Measurements from ENCODE around the gene FBXO34.
"Not testable (repeated sequence)": the region's sequence is repeated elsewhere in the genome, so short reads cannot be mapped to it uniquely, and the experiment has no call there.

Gene FBXO34

DNA sequence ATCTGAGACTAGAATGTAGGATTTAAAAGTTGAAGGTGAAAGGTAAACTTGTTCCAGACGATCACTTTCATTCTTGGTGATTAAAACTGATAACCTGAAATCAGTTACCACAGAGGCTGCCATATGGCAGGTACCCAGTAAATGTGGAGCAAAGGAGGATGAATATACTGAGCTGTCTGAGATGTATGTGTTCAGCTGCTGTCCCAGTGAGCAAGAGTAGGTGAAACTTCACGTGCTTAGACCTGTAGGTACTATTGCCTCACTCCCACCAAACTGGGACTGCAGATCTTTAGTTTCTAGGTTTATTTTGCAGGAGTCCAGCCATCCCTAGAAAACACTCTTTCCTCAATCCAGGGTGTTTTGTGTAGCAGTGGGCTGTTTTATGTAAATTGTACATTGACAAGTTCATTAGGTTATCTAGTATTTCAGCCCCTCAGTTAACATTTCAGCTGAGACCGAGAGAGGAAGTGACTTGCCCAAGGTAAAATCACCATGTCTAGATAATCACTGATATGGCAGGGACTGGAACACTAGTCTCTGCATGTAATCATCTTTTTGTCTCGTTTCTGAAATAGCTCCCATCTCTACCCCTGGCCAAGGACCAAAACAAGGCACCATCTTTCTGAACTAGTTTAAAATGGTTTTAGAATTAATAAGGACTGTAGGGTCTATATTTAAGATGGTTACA, 77.7 kb downstream of the FBXO34 start:
- no peak for DNase-seq (ENCODE audit: low read depth)

GRCh38 chr14:55349565-55349964, 78.3 kb downstream of the FBXO34 start:
- no peak for DNase-seq (ENCODE audit: low read depth)

GRCh38 chr14:55350461-55350860, 79.2 kb downstream of the FBXO34 start:
- no peak for DNase-seq (ENCODE audit: low read depth)

- DNase-seq (ENCODE audit: low read depth) = no peak
These were observed 79.9 kb downstream of the FBXO34 start for GRCh38 chr14:55351111-55351510.

- no peak for DNase-seq (ENCODE audit: low read depth)
These were observed 81.0 kb downstream of the FBXO34 start for GRCh38 chr14:55352201-55352600.

DNA sequence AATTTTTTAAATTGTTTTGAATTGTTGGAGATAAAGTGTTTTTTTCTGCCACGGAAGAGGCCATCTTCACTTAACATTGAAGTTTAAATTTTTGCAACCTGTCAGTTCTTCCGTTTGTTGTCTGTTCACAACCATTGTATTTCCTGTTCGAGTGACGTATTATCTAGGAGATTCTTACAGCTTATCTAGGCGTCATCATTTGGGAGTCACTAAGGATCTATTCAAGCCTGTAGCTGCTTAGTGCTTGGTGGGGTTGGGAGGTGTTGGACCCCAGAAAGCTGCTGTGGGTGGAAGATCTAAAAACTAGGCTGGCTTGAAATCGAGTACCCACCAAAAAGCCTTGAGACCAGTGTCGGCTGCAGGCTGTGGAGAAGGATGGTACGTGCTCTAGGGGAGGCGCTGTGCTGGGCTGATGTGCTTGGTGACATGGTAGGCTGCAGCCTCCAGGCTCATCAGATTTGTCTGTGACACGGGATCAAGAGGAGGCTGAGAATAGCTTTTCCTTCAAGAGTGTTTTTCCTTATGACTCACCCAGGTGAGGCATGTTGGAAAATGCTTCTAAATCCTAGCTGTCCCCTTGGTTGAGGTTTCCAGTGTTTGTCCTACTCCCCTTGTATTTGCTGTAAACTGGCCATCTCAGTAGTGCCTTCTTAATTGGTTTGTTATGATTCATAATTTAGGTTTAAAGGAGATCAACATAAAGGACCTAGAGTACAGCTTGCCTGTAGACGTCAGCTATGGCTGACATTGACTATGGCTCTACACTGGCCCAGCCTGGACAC, 82.7 kb downstream of the FBXO34 start:
- DNase-seq (ENCODE audit: low read depth) = no peak

- peak; percentile 47 for DNase-seq (ENCODE audit: low read depth)
These were observed 83.3 kb downstream of the FBXO34 start for GRCh38 chr14:55354500-55354899.

DNA sequence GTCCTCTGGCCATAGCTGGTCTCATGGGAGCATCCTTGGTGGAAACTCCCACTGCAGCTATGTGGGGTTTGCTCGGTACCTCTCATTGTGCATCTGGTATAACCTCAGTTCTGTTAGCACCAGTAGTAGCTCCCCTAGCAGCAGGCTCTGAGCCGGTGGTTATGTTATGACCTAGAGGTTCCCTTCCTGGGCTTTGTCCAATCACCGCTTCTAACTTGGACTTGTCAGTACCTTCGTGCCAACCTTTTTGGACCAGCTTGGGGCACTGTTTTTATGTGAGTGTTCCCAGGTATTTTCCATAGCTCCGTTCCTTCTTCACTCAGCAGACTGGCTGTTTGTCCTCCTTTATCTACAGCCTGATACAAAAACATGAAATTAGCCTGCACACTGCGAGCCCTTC, 84.7 kb downstream of the FBXO34 start:
- no peak for DNase-seq (ENCODE audit: low read depth)

DNA sequence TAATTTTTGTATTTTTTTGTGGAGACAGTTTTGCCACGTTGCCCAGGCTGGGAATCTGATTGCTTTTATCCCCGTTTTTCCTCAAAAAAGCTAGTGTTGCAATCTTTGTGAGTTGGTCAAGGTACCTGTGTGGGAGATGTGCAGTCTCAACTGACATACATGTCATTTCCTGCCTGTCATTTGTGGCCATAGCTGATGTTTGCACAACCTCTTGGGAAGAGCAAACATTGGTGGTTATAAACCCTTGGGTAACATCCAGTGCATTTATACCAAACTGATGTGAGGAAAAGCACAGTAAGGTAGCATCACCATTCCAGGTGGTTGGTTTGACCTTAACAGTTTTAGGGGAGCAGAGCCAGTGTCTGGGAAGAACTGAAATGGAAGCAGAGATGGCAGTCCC, 85.7 kb downstream of the FBXO34 start:
- DNase-seq (ENCODE audit: low read depth) = no peak

DNA sequence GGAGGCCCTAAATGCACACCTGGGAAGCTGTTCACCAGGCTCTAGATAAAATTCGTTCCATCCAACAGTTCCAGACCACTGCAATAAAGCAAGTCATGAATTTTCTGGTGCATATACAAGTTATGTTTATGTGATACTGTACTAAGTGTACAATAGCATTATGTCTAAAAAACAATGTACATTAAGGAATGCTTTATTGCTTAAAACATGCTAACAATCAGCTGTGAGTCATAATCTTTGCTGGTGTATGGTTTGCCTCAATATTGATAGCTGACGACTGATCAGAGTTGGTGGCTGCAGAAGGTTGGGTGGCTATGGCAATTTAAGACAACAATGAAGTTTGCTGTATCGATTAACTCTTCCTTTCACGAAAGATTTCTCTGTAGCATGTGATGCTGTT, 88.1 kb downstream of the FBXO34 start:
- DNase-seq (ENCODE audit: low read depth) = no peak

- DNase-seq (ENCODE audit: low read depth) = no peak
These were observed 90.0 kb downstream of the FBXO34 start for GRCh38 chr14:55361190-55361589.

DNA sequence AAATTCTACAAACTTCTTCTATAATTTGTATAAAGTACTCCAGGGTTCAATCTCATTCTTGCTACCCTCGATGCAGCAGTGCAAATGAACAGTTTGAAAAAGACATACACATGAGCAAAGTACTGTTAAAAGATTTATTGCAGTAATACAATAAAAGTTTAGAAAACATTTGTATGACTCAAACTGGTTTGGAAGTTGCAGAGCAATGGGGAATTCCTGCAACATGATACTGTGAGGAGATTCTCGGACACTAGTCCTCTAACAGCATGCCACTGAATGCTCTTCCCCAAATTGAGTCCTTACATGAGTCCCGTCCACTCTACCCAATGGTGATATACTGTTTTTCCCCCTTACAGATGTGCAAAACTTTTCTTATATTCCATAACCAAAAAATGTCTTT, 95.0 kb downstream of the FBXO34 start:
- no peak for DNase-seq (ENCODE audit: low read depth)

GRCh38 chr14:55370883-55371455, 99.7 kb downstream of the FBXO34 start:
- no peak for DNase-seq (ENCODE audit: low read depth)

DNA sequence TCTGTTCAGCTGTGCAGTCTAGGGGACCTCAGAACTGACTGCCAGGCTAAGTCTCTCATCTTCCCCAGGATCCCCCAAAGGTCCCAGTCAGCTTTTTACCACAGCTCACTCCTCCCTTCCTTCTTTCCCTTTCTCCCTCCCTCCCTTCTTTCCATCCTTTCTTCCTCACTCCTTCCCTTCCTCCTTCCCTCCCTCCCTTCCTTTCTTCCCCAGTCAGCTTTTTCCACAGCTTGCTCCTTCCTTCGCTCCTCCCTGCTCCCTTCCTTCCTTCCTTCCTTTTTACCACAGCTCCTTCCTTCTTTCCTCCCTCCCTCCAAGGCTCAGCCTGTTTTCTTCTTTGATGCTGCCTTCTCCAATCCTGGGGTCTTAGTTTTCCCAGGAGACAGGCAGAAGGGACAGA, 101.2 kb downstream of the FBXO34 start:
- no peak for DNase-seq (ENCODE audit: low read depth)

- no peak for DNase-seq (ENCODE audit: low read depth)
These were observed 101.6 kb downstream of the FBXO34 start for GRCh38 chr14:55372825-55373224.

- DNase-seq (ENCODE audit: low read depth) = peak; percentile 9
These were observed 102.8 kb downstream of the FBXO34 start for GRCh38 chr14:55373784-55374705.

GRCh38 chr14:55374771-55375170, 103.5 kb downstream of the FBXO34 start:
- no peak for DNase-seq (ENCODE audit: low read depth)

DNA sequence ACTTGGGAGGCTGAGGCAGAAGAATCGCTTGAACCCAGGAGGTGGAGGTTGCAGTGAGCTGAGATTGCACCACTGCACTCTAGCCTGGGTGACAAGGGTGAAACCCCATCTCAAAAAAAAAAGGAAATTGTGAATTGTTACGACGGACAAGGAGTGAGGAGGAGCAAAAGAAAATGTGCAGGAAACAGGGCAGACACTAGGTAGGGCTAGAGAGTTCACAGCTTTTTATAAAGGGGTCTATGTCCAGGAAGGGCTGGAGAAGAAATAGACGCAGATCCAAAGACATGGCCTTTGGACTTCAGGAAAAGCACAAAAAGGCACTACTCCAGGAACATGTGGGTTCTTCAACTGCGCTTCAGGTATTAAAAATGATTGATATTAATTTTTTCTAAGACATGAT, 106.0 kb downstream of the FBXO34 start:
- no peak for DNase-seq (ENCODE audit: low read depth)

DNA sequence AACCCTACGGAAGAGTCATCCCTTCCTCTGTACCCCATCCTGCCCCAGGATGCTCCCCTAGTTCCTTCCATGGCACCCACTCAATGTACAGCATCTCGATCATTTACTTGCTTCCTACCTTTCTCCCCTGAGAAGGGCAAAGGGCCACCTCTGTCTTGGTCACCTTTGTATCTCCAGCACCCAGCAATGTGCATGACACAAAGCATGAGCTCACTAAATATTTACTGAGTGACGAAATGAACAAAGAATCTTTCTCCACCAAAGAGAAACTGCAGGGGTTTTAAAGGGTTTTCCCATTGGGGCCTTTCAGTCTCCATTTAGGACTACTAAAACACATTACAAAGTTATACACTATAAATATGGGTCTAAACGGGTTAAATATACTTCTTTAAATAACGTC, 109.8 kb downstream of the FBXO34 start:
- DNase-seq (ENCODE audit: low read depth) = no peak

DNA sequence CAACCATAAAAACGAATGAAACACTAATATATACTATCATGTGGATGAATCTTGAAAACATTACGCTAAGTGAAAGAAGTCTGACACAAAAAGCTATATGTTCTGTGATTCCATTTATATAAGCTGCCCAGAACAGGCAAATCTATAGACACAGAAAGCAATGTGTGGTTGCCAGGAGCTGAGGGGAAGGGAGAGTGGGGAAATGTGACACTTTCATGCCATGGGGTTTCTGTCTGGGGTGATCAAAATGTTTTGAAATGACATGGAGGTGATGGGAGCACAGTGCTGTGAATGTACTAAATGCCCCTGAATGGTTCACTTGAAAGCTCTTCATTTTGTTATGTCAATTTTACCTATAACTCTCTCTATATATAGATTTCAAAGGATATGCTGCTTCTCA, 110.3 kb downstream of the FBXO34 start:
- no peak for DNase-seq (ENCODE audit: low read depth)

DNA sequence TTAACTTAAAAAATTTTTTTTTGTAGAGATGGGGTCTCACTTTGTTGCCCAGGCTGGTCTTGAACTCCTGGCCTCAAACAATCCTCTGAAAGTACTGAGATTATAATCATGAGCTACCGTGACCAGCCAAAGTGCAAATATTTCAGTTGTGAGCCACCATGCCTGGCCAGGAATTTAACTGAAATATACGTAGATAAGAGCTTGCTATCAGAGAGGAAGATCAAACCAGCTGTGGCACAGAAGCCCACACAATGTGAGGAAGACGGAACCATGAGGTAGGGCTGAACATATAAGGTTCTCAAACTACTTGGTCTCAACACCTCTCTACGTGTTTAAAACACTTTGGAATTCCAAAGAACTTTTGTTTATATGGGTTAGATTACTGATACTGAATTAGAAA, 111.3 kb downstream of the FBXO34 start:
- DNase-seq (ENCODE audit: low read depth) = no peak

- not testable (repeated sequence) for DNase-seq (ENCODE audit: low read depth)
These were observed 111.8 kb downstream of the FBXO34 start for GRCh38 chr14:55383056-55383466.
